GM12891 (cell line): ENCODE results near the gene SH3TC2.

Source experiments
- POLR2A ChIP-seq: IDR thresholded peaks from 2 replicates; pipeline ENCODE4 v1.6.1; 2011; ENCODE audit warnings: low read depth, low read length, control low read depth
- POLR2AphosphoS5 ChIP-seq: IDR thresholded peaks from 2 replicates; pipeline ENCODE4 v1.6.1; 2011; ENCODE audit warnings: low read depth, low read length, control low read depth
- POU2F2 ChIP-seq: IDR thresholded peaks from 2 replicates; pipeline ENCODE4 v1.6.1; 2011; ENCODE audit warnings: low read depth, mild to moderate bottlenecking, control low read depth, low read length, moderate library complexity
- SPI1 ChIP-seq: IDR thresholded peaks from 2 replicates; pipeline ENCODE4 v1.6.1; 2011; ENCODE audit warnings: low read depth, low read length, control low read depth
- TAF1 ChIP-seq: IDR thresholded peaks from 2 replicates; pipeline ENCODE4 v1.6.1; 2011; ENCODE audit warnings: low read depth, low read length, control low read depth

- no peak for TF ChIP-seq POLR2AphosphoS5
- no peak for TF ChIP-seq POLR2A
- no peak for TF ChIP-seq POU2F2
- no peak for TF ChIP-seq TAF1
- TF ChIP-seq SPI1 = no peak
These were observed 37.1 kb upstream of the SH3TC2 start for GRCh38 chr5:149099920-149100319.
